ENCODE measurements around the gene PPP1R36.
"Not testable (repeated sequence)": the region's sequence is repeated elsewhere in the genome, so short reads cannot be mapped to it uniquely, and the experiment has no call there.

PPP1R36 gene

GRCh38 chr14:64617872-64618408 lies 68.2 kb downstream of the PPP1R36 start:
- DNase-seq, result not testable (repeated sequence)

GRCh38 chr14:64620910-64621309 lies 71.1 kb downstream of the PPP1R36 start:
- no peak for DNase-seq

- DNase-seq, result no peak
These were observed 73.9 kb downstream of the PPP1R36 start for GRCh38 chr14:64623554-64624165.

DNA sequence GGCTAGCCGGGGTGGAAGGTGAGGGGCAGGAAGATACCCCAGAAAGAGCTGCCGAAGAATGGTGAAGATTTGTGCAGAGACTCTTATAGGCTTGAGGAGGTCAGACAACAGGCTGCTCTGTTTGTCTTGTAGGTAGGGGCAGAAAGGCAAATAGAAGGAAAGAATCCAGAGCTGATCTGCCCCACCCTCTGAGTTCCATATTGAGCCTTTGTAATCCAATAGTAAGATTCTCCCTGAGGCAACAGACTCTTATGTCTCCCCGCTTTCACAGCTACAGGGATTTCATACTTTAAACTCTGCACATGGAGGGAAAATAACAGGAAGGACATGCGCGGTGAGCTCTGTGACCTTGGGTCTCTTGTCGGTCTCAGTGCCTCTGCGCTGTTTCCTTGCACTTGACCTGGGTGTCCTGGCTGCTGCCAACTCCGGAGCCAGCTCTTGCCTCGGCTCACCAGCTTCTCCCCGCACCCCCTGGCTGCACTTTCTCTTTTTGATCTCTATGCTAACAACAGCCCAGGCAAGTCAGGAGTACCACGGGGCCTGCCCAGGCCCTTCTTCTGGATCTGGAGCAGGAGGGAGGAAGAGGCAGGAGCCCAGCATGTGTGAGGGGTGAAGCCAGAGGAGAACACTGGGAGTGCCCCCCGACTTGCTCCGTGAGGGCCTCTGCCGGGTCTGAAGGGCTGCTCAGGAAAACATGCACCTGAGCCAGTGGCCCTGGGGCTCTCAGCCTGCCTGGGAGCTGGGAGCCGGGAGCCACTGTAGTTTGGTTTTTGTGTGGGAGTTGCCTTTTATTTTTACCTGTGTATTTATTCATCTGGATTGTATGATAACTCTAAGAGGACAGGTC lies 75.8 kb downstream of the PPP1R36 start:
- DNase-seq, result no peak

DNA sequence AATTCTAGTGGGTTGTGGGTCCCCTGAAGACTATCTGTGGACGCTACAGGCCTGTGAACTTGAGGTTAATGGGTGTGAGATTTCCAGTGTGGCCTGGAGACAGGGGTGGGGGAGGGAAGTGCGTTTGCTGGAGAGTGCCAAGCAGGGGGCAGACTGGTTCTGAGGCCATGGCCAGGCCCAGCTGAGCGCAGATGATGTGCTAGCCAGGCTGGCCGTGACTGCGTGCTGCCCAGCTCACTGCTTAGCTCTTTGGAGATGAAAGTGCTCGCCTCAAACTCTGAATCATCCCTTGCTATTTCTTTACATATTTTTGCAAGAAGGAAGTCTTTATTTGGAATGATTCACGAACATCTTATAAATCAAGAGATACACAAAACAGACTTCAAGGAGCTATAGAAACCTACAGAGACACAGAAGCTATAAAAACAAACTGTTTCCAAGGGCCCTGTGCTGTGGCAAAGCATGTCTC lies 79.2 kb downstream of the PPP1R36 start:
- no peak for DNase-seq

DNA sequence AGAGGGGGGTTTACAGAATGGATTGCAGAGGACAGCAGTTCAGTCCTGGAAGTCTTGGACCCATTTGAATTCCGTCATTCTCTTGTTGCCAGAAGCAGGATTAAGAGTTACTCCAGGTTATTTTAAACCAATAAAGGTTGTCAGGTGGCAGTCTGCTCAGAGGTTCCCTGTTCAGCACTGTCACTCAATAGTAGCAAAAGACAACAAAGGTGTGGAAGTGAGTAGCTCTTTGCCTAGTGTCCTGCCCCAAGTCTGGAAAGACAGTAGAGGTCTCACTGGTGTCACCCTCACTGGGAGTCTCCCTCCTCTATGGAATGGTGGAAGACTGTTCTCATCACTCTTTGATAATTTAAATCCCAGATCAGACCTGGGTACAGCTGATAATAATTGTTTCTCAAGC lies 81.0 kb downstream of the PPP1R36 start:
- no peak for DNase-seq

- DNase-seq, result not testable (repeated sequence)
These were observed 81.5 kb downstream of the PPP1R36 start for GRCh38 chr14:64631222-64631621.

- DNase-seq, result no peak
These were observed 82.3 kb downstream of the PPP1R36 start for GRCh38 chr14:64632056-64632455.

GRCh38 chr14:64634558-64634957 lies 84.8 kb downstream of the PPP1R36 start:
- DNase-seq, result no peak

GRCh38 chr14:64636208-64636979 lies 86.6 kb downstream of the PPP1R36 start:
- peak; percentile 64 for DNase-seq

- DNase-seq, result no peak
These were observed 87.2 kb downstream of the PPP1R36 start for GRCh38 chr14:64636980-64637429.

DNA sequence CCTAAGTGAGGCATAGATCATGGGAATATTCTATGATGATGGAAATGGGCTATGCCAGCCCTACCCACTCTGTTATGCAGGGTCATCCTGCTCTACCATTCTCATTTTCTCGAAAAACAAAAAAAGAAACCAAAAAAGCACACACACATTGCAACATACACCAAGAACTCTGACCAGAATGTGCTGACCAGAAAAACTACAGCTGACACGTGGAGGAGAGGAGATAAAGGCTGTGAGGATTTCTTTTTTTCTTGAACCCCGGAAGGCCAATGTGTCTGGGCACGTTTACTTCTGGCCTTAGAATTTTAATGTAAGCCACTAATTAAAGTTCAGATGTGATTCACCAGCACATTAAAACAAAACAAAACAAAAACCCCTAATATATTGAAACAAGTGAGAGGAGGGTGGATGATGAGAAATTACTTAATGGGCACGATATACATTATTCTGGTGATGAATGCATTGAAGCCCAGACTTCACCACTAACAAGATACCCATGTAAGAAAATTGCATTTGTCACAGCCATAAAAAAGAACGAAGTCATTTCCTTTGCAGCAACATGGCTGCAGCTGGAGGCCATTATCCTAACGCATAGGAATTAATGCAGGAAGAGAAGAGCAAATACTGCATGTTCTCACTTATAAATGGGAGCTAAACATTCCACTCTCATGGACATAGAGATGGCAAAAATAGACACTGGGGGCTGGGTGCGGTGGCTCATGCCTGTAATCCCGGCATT lies 88.1 kb downstream of the PPP1R36 start:
- DNase-seq, result no peak

DNA sequence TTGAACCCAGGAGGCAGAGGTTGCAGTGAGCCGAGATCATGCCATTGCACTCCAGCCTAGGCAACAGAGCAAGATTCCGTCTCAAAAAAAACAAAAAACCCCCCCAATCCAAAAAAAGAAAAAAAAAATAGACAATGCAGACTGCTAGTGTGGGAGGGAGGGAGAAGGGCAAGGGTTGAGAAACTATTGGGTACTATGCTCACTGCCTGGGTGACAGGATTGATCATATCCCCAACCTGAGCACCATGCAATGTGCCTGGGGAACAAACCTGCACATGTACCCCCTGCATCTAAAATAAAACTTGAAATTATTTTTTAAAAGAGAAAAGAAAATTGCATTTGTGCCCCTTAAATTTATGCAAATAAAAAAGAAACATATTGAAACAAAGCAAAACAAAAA lies 88.9 kb downstream of the PPP1R36 start:
- DNase-seq, result no peak

Measured in stimulated activated CD4-positive, alpha-beta T cell treated with anti-CD3 and anti-CD28 coated beads, Interleukin-1b, Interleukin-23, amount 100 ng/mL, for 48 hours (primary cell).